ENCODE data around the gene GXYLT2.
"Not testable (repeated sequence)": the region's sequence is repeated elsewhere in the genome, so short reads cannot be mapped to it uniquely, and the experiment has no call there.

GXYLT2 gene

DNA sequence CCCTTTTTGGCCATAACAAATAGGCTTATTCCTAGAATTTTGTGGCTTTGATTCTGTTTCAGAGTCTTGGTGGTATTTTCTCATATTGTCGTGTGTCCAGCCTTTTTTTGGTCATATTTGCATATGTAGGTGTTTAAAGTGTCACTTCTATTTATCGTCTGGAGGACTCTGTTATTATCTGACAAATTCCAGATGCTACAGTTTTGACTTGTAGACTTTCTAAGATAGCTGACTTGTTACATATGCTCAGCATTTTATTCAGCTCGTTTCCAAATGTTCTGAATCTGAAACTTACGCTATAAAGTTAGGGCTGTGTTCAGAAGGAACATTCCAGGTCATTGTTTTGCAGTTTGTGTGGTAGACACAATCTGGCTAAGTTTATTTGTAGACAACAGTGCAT is 110.6 kb downstream of the GXYLT2 start:
- intact Hi-C loops (cut with DNase I) = loop anchor here (5.0 kb wide), 4 partner anchors 41 to 151 kb away; partner anchors contain the start of genes GXYLT2 and SHQ1
- DNase-seq = no peak

DNA sequence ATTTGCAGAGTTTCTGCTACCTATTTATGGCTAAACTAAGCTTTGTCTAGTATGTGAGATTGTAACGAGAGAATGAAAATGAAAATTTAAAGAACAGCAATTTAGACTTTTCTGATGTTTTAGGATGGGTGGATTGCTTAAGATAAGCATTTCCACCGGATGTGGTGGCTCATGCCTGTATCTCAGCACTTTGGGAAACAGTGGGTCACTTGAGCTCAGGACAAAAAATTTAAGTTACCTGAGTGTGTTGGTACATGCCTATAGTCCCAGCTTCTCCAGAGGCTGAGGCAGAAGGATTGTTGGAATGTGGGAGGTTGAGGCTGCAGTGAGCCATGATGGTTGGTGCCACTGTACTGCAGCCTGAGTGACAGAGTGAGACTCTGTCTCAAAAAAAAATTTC is 112.1 kb downstream of the GXYLT2 start:
- DNase-seq = no peak
- intact Hi-C loops (cut with DNase I) = loop anchor here (5.0 kb wide), 4 partner anchors 43 to 153 kb away; partner anchors contain the start of genes GXYLT2 and SHQ1

DNA sequence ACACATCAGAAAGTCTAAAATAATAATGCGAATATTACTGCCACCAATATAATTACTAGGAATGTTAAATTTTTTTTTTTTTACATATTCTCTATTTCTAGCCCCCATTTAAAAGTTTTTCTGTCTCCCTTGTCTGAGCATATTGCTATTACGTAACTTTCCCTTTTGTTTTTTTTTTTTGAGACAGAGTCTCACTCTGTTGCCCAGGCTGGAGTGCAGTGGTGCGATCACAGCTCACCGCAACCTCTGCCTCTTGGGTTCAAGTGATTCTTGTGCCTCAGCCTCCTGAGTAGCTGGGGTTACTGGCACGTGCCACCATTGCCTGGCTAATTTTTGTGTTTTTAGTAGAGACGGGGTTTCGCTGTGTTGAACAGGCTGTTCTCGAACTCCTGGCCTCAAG is 115.2 kb downstream of the GXYLT2 start:
- DNase-seq; intact Hi-C loops (cut with DNase I): not testable (repeated sequence)

DNA sequence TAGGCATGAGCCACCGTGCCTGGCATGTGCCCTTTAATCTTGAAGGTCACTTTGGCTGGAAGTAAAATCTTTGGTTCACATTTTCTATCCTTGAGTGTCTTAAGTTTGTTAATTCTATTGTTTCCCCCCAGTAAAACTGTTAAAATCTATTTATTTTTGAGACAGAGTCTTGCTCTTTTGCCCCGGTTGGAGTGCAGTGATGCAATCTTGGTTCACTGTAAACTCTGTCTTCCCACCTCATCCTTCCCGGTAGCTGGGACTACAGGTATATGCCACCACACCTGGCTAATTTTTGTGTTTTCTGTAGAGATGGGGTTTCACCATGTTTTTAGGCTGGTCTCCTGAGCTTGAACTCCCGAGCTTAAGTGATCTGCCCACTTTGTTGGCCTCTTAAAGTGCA is 116.5 kb downstream of the GXYLT2 start:
- no peak for DNase-seq
- intact Hi-C loops (cut with DNase I) = no loop called here

DNA sequence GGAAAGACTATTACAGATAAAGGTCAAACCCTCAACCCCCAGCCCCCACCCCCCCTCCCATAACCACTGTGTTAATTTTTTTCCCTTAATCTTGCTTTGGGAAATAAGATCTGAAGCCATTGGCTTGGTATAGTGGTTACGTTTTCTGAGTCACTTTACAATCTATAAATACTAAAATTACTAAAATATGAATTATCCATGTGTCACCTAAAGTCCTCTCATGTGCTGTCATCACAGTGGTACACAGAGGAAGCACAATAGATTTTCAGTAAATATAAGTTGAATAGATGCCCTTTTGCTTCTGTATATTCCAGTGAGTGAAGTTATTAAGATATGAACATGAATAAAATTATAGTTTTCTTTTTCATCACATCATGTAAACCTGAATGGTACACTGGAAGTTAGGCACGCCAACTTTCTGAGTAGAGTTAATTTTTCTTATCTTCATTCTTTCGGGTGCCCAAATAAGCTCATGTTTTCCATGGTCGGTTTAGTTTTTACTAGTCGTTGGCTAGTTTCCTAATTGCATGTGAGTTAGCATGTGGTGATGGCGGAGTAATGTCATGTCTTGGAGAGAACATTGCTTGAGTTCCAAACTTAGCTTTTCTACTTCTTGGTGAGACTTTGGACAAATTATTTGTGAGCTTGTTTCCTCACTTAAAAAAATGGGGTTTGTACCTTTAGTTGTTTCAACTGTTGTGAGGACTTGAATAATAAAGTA is 120.3 kb downstream of the GXYLT2 start:
- DNase-seq = no peak
- intact Hi-C loops (cut with DNase I) = no loop called here

DNA sequence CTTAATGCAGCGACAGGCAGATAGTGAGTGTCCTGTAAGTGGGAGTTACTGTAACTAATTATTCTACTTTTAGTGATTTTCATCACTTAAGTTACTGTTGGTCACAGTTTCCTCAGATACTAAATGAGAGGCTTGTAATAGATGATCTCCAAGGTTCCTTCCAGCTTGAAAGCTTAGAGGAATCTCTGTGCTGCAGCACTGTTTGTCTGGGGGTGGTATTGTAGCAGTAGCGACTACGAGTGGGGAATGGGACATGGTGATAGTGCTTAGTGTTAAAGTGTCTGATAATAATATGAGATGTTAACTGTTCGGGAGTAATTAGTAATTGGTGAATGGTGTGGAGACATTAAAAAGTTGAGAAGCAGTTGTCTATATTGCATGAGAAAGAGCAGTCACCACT is 121.2 kb downstream of the GXYLT2 start:
- no peak for DNase-seq
- intact Hi-C loops (cut with DNase I) = no loop called here

DNA sequence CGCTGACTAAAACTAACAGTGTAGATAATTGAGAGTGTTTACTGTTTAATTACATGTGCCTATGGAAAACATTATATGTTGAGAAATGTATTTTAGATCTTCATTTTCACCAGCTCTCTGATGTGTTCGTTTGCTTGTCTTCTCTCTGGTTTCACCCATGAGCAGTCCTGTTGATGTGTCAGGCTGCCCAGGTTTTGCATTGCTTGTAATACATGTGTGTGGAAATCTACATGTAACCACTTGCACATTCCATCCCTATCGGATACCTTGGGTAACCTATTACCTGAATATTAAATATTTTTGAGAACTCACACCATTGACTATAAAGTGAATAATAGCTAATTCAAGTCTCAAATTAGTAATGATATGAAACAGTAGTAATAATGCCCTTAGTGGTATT is 121.9 kb downstream of the GXYLT2 start:
- intact Hi-C loops (cut with DNase I) = no loop called here
- DNase-seq = no peak

DNA sequence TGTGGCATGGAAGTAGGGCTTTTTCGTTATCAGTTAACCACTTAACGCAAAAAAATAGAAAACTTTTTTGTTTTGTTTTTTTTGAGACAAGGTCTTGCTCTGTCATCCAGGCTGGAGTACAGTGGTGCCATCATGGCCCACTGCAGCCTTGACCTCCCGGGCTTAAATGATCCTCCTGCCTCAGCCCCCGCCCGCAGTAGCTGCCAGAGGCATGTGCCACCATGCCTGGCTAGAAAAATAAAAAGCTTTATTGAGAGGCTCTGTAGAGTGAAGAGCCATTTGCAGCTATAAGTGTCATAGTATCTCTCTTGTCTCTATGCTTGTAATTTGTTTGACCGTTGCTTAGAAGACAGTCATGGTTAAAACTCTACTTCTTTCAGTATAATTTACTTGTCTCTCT is 122.3 kb downstream of the GXYLT2 start:
- no peak for DNase-seq
- intact Hi-C loops (cut with DNase I) = no loop called here

DNA sequence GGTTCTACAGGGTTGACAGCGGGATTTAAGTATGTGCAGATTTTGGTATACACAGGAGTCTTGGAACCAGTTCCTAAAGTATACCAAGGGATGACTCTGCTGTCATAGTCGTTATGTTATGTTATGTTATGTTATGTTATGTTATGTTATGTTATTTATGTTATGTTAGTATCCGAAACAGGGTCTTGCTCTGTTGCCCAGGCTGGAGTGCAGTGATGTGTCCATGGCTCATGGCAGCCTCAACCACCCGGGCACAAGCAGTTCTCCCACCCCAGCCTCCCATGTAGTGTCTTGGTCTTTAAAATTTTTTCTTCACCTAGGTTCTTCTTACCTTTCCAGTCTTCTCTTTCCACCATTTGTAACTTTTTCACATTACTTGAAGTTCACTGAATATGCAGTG is 130.5 kb downstream of the GXYLT2 start:
- DNase-seq = no peak
- intact Hi-C loops (cut with DNase I) = no loop called here

DNA sequence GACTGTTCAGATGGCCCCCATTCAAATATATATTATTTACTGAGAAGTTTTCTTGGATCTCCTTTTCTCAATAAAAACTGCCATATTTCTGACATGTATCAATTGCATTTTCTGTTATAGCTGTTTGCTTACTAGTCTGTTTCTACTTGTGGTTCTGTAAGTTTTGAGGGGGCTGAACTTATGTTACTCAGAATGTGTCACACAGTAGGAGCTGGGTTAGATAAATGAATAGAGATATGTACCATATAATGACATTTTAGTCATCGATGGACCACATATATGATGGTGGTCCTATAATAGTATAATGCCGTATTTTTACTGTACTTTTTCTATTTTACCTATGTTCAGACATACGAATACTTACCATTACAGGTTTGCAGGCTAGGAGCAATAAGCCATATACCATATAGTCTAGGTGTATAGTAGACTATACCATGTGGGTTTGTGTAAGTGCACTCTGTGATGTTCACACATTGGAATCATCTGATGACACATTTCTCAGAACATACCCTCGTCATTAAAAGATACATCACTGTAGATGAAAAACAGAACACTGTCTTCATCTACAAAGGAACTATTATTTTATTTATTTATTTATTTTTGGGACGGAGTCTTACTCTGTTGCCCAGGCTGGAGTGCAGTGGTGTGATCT is 131.1 kb downstream of the GXYLT2 start:
- intact Hi-C loops (cut with DNase I) = no loop called here
- no peak for DNase-seq

DNA sequence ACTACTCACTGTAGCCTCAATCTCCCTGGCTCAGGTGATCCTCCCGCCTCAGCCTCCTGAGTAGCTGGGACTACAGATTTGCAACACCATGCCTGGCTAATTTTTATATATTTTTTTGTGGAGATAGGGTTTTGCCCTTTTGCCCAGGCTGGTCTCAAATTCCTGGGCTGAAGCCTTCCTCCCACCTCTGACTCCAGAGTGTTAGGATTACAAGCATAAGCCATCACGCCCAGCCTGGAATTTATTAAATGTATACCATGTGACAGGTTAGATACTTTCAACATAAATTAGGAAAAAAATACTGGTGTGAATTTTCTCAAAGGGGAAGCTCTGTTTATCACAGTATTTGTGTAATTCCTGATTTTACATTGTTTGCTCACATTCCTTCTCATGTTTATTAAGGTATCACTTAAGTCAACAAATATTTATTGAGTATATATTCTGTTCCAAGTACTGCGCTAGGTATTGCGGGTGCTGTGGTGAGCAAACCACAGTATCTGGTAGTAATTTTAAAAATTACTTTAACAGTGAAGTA is 133.5 kb downstream of the GXYLT2 start:
- DNase-seq = no peak
- intact Hi-C loops (cut with DNase I) = no loop called here

DNA sequence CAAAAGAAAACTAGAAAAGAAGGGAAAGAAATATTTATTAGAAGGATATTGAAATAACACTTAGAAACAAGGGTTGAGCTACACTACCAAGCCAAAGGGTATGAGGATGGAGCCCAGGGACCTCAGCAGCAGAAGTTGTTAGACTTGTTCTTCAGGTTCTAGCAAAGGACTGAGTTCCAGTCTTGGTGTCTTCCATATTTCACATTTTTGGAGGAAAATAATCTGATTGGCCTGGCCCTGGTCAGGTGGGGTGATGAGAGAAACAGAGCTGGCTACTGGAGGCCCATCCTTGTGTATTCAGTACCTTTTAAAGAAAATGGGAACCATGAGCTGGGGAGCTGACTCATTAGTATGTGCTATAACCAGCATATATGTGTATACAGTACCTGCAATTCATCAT is 137.0 kb downstream of the GXYLT2 start:
- DNase-seq = no peak
- intact Hi-C loops (cut with DNase I) = no loop called here

DNA sequence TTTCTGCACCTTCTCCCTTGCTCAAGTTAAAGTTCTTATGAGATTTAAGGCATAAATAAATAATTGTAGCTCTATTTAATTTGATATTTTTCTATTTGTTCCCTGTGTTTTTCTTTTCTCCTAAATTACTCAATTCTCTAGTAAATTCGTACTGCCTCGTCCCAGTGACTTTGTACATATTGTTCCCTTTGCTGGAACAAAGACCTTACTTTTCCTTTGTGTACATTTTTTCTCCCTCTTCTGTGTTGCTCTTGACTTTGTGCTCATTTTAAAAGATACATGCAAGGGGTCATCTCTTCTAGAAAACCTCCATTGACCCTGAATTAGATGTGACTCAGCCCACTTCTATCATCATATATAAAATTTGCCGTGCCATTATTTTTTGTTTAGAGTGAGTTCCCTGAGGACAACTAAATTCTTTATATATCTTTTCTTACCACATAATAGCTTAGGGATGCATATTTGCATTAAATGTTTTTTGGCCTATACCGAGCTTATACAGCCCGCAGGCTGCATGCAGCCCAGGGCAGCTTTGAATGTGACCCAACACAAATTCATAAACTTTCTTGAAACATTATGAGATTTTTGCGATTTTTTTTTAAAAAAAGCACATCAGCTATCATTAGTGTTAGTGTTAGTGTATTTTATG is 138.4 kb downstream of the GXYLT2 start:
- no peak for DNase-seq
- intact Hi-C loops (cut with DNase I) = no loop called here
